C4-2B (cell line): ENCODE results near the gene MOB3A.

Experiments used
- CTCF ChIP-seq: fragments of 450-650 bp; conservative IDR thresholded peaks from 2 replicates; pipeline ENCODE4 v1.5.1; 2017; ENCODE audit warnings: mild to moderate bottlenecking
- ZFX ChIP-seq: fragments of 450-650 bp; IDR thresholded peaks from 2 replicates; pipeline ENCODE4 v1.6.1; 2017

- TF ChIP-seq CTCF: no peak
- no peak for TF ChIP-seq ZFX
Observed at GRCh38 chr19:2145831-2146241, 49.7 kb upstream of the MOB3A start.
